Stimulated activated CD8-positive, alpha-beta memory T cell treated with anti-CD3 and anti-CD28 coated beads, Interleukin-2, amount 100 ng/mL, for 48 hours (primary cell): ENCODE measurements around the gene OAT.

Experiments used
- DNase-seq, 2 donors: peaks; one replicate each; pipeline ENCODE4 v3.0.0-alpha.2; 2020; ENCODE audit warnings: low read depth in 2 of 2

OAT gene

DNA sequence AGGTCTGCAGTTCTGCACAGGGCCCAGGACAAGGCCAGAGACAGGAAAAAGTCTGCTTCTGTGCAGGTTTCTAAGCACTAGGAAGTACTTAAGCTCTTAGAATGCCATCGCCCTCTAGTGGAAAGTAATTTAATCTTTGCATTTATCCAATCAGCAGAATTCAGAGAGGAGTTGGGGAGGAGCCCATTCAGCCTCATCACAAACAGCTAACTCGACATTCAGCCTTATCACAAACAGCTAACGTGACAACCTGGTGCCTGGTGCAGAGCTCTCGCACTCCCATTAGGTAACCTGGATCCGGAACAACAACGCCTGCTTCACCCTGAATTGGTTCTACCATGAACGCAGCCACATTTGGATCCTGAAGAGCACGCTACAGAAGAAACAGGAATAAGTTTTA lies 15.2 kb downstream of the OAT start:
- no peak for DNase-seq

DNA sequence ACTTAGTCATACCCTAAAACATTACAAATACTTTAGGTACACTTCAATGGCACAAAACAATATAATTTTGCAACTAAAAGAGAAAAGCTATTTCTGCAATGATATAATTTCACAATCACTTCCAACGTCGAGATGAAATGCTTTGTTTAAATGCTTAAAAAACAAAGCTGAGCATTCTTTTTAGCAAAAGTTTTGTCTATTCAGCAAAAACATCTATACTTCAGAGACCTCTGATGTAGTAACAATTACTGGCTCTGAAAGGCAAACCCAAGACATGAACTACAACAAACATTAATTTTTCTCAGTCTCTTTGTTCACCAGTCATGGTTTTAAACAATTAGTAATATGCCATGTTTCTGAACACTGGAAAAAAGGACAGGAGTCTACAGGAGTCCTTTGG lies 16.4 kb downstream of the OAT start:
- no peak for DNase-seq

DNA sequence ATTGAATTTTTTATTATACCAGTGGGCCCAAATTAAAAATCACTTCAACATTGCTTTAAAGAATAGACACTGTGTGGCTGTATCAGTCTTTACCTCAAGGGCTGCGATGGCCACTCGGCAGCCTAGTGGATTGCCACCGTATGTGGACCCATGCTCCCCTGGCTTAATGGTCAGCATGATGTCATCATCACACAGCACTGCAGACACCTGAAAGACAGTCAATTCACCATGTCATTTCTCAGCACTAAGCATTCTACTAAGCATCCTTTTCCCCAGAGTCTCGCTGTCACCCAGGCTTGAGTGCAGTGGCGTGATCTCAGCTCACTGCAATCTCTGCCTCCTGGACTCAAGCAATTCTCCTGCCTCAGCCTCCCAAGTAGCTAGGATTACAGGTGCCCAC lies 17.1 kb downstream of the OAT start:
- no peak for DNase-seq

DNA sequence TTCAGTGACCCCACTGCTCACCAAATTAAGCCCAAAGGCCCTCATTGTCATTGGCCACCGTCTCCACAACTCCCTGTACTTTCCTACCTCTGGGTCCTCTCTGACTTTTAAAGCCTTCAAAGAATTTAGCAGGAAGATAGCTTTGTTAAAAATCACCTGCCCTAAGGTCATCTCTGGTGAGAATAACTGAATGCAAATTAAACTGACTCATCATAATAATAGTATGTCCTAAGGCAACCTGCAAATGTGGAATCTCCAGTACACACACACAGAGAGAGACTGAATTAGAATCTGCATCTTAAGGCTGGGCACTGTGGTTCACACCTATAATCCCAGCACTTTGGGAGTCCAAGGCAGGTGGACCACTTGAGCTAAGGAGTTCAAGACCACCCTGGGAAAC lies 24.1 kb downstream of the OAT start:
- no peak for DNase-seq

GRCh38 chr10:124392626-124393342 lies 25.9 kb downstream of the OAT start:
- no peak for DNase-seq

GRCh38 chr10:124390471-124391187 lies 28.1 kb downstream of the OAT start:
- DNase-seq = no peak

DNA sequence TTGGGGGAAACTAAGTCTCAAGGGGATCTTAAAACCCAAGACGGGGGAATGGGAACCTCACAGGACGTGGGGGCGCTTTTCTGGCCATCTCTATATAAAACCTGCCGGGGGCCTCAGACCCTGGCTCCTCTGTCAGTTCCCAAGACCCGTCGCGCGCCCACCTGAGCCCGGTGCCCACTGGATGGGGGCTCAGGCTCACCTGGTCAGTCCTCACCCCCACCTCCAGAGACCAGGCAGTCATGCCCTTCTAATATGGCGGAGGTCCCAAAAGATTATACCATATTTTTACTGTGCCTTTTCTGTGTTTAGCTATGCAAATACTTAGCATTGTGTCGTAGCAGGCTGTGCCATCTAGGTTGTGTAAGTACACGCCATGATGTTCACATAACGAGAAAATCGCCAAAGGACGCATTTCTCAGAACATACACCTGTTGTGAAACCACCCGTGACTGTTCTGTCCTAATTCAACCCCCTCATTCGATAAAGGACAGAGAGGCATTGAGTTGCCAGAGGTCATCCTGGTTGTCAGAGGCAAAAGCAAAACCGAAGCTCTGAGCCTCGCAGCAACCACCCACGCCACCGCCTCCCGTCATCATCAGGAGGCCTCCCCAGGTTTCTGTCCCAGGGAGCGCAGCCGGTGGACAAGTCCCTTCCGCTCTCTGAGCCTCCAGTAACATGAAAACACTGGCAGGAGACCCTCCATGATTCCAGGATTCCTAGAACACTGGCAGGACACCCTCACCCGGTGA lies 28.9 kb downstream of the OAT start:
- no peak for DNase-seq

- DNase-seq = peak; percentile 90 to 92
Observed at GRCh38 chr10:124388823-124389612, 29.7 kb downstream of the OAT start.

GRCh38 chr10:124388476-124388822 lies 30.3 kb downstream of the OAT start:
- no peak for DNase-seq

- no peak for DNase-seq
Observed at GRCh38 chr10:124387078-124387874, 31.4 kb downstream of the OAT start.

GRCh38 chr10:124386186-124387077 lies 32.3 kb downstream of the OAT start:
- DNase-seq = no peak

- DNase-seq = no peak
Observed at GRCh38 chr10:124385627-124386185, 33.0 kb downstream of the OAT start.

DNA sequence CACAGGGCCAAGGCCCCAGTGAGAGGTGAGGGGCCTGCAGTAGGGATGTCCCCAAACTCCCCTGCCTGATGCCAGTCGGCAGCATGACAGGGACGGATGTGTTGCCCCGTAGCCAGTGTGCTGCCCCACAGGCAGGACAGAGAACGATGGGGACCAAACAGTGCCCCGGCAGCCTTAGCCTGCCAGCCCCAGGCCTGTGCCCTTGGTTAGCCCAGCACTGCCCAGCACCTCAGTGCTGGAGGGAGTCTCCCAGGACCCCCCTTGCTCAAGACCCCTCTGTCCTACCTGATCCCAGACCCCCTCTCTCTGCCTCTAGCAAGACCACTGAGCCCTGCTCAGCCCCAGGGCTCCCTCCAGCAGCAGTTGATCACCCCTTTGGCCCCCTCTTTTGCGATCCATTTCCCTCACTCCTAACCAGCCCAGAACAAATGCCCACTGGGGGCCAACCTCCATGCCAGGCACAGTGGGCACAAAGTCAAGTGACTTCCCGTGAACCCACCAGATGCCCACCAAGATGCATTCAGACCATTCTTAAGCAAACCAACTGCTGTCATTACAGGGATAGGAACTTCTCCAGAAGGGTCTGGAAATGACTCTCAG lies 34.0 kb downstream of the OAT start:
- DNase-seq = no peak

GRCh38 chr10:124384172-124384571 lies 34.6 kb downstream of the OAT start:
- DNase-seq = no peak

DNA sequence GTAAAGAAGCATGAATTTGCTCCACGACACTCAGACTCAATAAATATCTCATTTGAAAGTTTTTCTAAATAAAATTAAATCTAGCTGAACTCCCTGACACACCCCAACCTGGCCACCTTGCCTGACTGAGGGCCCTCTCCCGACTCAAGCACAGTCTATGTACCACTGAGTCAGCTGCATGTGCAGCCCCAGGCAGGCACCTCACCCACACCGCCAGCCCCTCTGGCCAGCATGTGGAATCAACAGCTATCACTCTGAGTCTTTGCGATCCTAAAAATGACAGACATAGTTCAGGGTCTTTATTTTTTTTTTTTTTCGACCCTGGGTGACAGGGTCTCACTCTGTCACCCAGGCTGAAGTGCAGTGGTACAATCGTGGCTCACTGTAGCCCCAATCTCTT lies 35.2 kb downstream of the OAT start:
- no peak for DNase-seq

DNA sequence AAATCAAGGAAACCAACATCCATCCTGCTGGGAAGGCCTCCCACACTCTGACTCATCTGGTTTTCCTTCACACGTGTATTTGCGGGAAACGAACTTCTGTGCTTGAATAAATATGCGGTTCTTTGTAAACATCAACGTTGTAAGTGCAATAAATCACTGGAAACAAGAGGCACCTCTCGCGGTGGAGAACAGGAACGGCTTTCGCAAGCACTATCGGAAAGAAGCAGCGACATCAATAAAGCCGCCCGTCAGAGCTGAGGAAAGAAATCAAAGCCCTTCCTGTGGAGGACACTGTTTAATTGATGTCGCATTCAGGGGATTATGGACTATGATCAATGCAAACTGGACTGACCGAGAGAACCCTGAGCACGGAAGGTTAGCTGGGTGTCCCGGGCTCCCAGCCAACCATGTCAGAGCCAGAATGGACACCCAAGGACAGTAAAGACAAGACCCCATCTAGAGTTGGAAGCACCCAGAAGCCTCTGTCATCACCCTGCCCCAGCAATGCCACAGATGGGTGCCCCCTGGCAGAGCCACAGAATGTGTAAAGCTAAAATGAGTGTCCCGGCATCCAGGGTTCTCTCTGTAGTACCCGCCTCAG lies 37.6 kb downstream of the OAT start:
- no peak for DNase-seq

GRCh38 chr10:124380256-124380995 lies 38.3 kb downstream of the OAT start:
- no peak for DNase-seq

GRCh38 chr10:124379609-124380193 lies 39.0 kb downstream of the OAT start:
- no peak for DNase-seq
